H9 (cell line): ENCODE results near the gene NCAM2. TPM values are rescaled to one million over a fixed set of nuclear protein-coding genes. Genes with fewer than 3 reads are reported as not detected.

Experiments used
- DNase-seq: peaks from one replicate; pipeline ENCODE4 v3.0.0-alpha.2; 2017
- H2AFZ ChIP-seq: one replicate; pipeline ENCODE4 v1.6.1; 2013; ENCODE audit warnings: mild to moderate bottlenecking, low read length, control low read depth, moderate library complexity
- H2AK5ac ChIP-seq: 2 replicates; pipeline ENCODE4 v1.6.1; 2013; ENCODE audit warnings: low read length, control low read depth, mixed read lengths; ENCODE audit not compliant: insufficient read length
- H2BK120ac ChIP-seq: one replicate; pipeline ENCODE4 v1.6.1; 2013; ENCODE audit warnings: low read depth, mild to moderate bottlenecking, low read length, control low read depth, inconsistent platforms; ENCODE audit not compliant: poor library complexity, severe bottlenecking
- H2BK12ac ChIP-seq: 2 replicates; pipeline ENCODE4 v1.6.1; 2013; ENCODE audit warnings: low read length, control low read depth, mixed read lengths, low read depth; ENCODE audit not compliant: insufficient read length
- H2BK15ac ChIP-seq: 2 replicates; pipeline ENCODE4 v1.6.1; 2013; ENCODE audit warnings: low read depth, low read length, control low read depth
- H2BK20ac ChIP-seq: one replicate; pipeline ENCODE4 v1.6.1; 2013; ENCODE audit warnings: low read depth, mild to moderate bottlenecking, low read length, control low read depth, inconsistent platforms; ENCODE audit not compliant: poor library complexity, severe bottlenecking
- H2BK5ac ChIP-seq: 2 replicates; pipeline ENCODE4 v1.6.1; 2013; ENCODE audit warnings: low read length, control low read depth, mixed read lengths; ENCODE audit not compliant: insufficient read length
- H3K14ac ChIP-seq: 2 replicates; pipeline ENCODE4 v1.6.1; 2013; ENCODE audit warnings: low read length, control low read depth; ENCODE audit not compliant: insufficient read depth
- H3K18ac ChIP-seq: 2 replicates; pipeline ENCODE4 v1.6.1; 2013; ENCODE audit warnings: low read depth, mild to moderate bottlenecking, mixed read lengths, low read length, control low read depth; ENCODE audit not compliant: insufficient read length
- H3K23ac ChIP-seq: 2 replicates; pipeline ENCODE4 v1.6.1; 2013; ENCODE audit warnings: low read length, control low read depth, mixed read lengths, low read depth; ENCODE audit not compliant: insufficient read length
- H3K23me2 ChIP-seq: 2 replicates; pipeline ENCODE4 v1.6.1; 2013; ENCODE audit warnings: low read depth, mild to moderate bottlenecking, mixed read lengths, low read length, control low read depth; ENCODE audit not compliant: insufficient read length, poor library complexity, severe bottlenecking
- H3K27ac ChIP-seq: 2 replicates; pipeline ENCODE4 v1.5.1; 2013; ENCODE audit warnings: low read length, control low read depth, mixed read lengths, low read depth; ENCODE audit not compliant: insufficient read length
- H3K27me3 ChIP-seq: 2 replicates; pipeline ENCODE4 v1.6.1; 2013; ENCODE audit warnings: low read length, control low read depth, inconsistent platforms; ENCODE audit not compliant: insufficient read depth
- H3K4ac ChIP-seq: 2 replicates; pipeline ENCODE4 v1.6.1; 2013; ENCODE audit warnings: low read depth, mild to moderate bottlenecking, control low read depth, inconsistent platforms, low read length, moderate library complexity
- H3K4me1 ChIP-seq: 2 replicates; pipeline ENCODE4 v1.6.1; 2013; ENCODE audit warnings: low read length, control low read depth, inconsistent platforms; ENCODE audit not compliant: insufficient read depth
- H3K4me2 ChIP-seq: 2 replicates; pipeline ENCODE4 v1.6.1; 2013; ENCODE audit warnings: low read length, control low read depth, mixed read lengths; ENCODE audit not compliant: insufficient read length, insufficient read depth
- H3K56ac ChIP-seq: 2 replicates; pipeline ENCODE4 v1.6.1; 2013; ENCODE audit warnings: low read depth, mild to moderate bottlenecking, mixed read lengths, low read length, control low read depth; ENCODE audit not compliant: insufficient read length
- H3K79me1 ChIP-seq: 2 replicates; pipeline ENCODE4 v1.6.1; 2013; ENCODE audit warnings: low read depth, mild to moderate bottlenecking, moderate library complexity, low read length, control low read depth, inconsistent platforms; ENCODE audit not compliant: insufficient read depth, poor library complexity, severe bottlenecking
- H3K79me2 ChIP-seq: 2 replicates; pipeline ENCODE4 v1.6.1; 2013; ENCODE audit warnings: low read length, control low read depth, inconsistent platforms; ENCODE audit not compliant: insufficient read depth
- H3K9ac ChIP-seq: 2 replicates; pipeline ENCODE4 v1.6.1; 2013; ENCODE audit warnings: low read length, control low read depth, mixed read lengths; ENCODE audit not compliant: insufficient read length; ENCODE audit errors: extremely low read depth
- H3K9me3 ChIP-seq: one replicate; pipeline ENCODE4 v1.6.1; 2013; ENCODE audit warnings: low read depth, low read length, inconsistent platforms; ENCODE audit not compliant: control insufficient read depth
- H3T11ph ChIP-seq: one replicate; pipeline ENCODE4 v1.6.1; 2013; ENCODE audit warnings: mild to moderate bottlenecking, low read length, control low read depth, inconsistent platforms
- H4K20me1 ChIP-seq: one replicate; pipeline ENCODE4 v1.6.1; 2013; ENCODE audit not compliant: control insufficient read depth, insufficient read length, insufficient read depth
- H4K5ac ChIP-seq: 2 replicates; pipeline ENCODE4 v1.6.1; 2013; ENCODE audit warnings: low read depth, mild to moderate bottlenecking, mixed read lengths, low read length, control low read depth; ENCODE audit not compliant: insufficient read length
- H4K8ac ChIP-seq: replicated peaks from 2 replicates; pipeline ENCODE4 v1.6.1; 2013; ENCODE audit warnings: low read length, control low read depth, mixed read lengths, low read depth; ENCODE audit not compliant: insufficient read length
- H4K91ac ChIP-seq: 2 replicates; pipeline ENCODE4 v1.6.1; 2013; ENCODE audit warnings: low read depth, mild to moderate bottlenecking, moderate library complexity, mixed read lengths, low read length, control low read depth; ENCODE audit not compliant: insufficient read length
- H3K27ac Mint-ChIP-seq, 3 experiments: 2 replicates in 2 of 3; 3 replicates in 1 of 3; pipeline ENCODE4 v1.8.0; 2020 to 2021; ENCODE audit warnings: mixed read lengths in 3 of 3, mild to moderate bottlenecking in 1 of 3, moderate library complexity in 1 of 3
- H3K27me3 Mint-ChIP-seq: 2 replicates; pipeline ENCODE4 v1.8.0; 2021; ENCODE audit warnings: low read depth, mild to moderate bottlenecking, moderate library complexity, mixed read lengths
- H3K36me3 Mint-ChIP-seq, 3 experiments: 2 replicates in 2 of 3; 3 replicates in 1 of 3; pipeline ENCODE4 v1.8.0; 2020 to 2021; ENCODE audit warnings: low read depth in 3 of 3, mixed read lengths in 3 of 3; ENCODE audit not compliant: insufficient read depth in 1 of 3
- H3K4me1 Mint-ChIP-seq, 2 experiments: 2 replicates each; pipeline ENCODE4 v1.8.0; 2020; ENCODE audit warnings: mixed read lengths in 2 of 2
- H3K4me3 Mint-ChIP-seq, 2 experiments: 2 replicates in 1 of 2; 3 replicates in 1 of 2; pipeline ENCODE4 v1.8.0; 2020 to 2021; ENCODE audit warnings: mild to moderate bottlenecking in 2 of 2, mixed read lengths in 2 of 2, moderate library complexity in 1 of 2
- H3K9me3 Mint-ChIP-seq, 2 experiments: 2 replicates in 1 of 2; 3 replicates in 1 of 2; pipeline ENCODE4 v1.8.0; 2020; ENCODE audit warnings: mild to moderate bottlenecking in 2 of 2, mixed read lengths in 2 of 2, moderate library complexity in 1 of 2
- WGBS: extraction: QIAGEN DNeasy Blood & Tissue Kit; methylation state at CpG from one replicate; pipeline ENCODE4 v1.1.7; 2013; ENCODE audit warnings: missing lambda C conversion rate, low lambda C conversion rate, mixed read lengths; ENCODE audit not compliant: insufficient read length; ENCODE audit errors: extremely low coverage; 5-methylcytosine and 5-hydroxymethylcytosine counted together
- total RNA-seq: library from RNA; stranded (reverse); gene quantifications from 2 replicates; pipeline ENCODE4 v1.2.1, GENCODE V29; 2021
- TF ChIP-seq, protein P1 (sequence below): fragments of 200-600 bp; sonication (generic); conservative IDR thresholded peaks from 3 replicates; pipeline ENCODE4 v1.8.0; 2021; ENCODE audit warnings: antibody characterized with exemption, mild to moderate bottlenecking

The NCAM2 gene
- total RNA-seq, 1 experiment from 2014 or later, result 2.2 TPM

DNA sequence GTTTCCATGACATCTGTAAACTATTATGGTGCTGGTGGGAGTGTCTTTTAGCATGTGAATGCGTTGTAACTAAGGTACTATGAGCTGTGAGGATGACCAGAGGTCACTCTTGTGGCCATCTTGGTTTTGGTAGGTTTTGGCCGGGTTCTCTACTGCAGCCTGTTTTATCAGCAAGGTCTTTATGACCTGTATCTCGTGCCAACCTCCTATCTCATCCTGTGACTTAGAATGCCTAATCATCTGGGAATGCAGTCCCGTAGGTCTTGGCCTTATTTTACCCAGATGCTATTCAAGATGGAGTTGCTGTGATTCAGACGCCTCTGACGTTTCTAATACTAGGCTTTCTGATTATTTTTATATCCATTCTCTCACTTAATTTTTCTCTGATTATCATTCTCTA lies 9.4 kb downstream of the NCAM2 start:
- Mint-ChIP-seq H3K27me3 (no peaks in the 10 kb centered on the region), H3K9me3 (no peaks in the 10 kb centered on the region), H3K4me3 (no peak overlapping the region), H3K36me3 (no peaks in the 10 kb centered on the region), H3K27ac (no peak overlapping the region; a peak in 1 of 7 replicates), H3K4me1 (peaks cover 25 to 28% of the 10 kb centered on the region in 2 experiments)
- Histone ChIP-seq H3K23ac (no peak overlapping the region), H2BK20ac (no peak overlapping the region), H2BK15ac (no peak overlapping the region), H3K4ac (no peak overlapping the region), H4K20me1 (no peaks in the 10 kb centered on the region), H3K79me1 (no peaks in the 10 kb centered on the region), H2AFZ (no peak overlapping the region), H4K5ac (no peak overlapping the region), H3K27me3 (no peaks in the 10 kb centered on the region), H3K18ac (no peak overlapping the region), H2BK5ac (no peak overlapping the region), H3K4me2 (no peak overlapping the region), H4K91ac (no peak overlapping the region), H3T11ph (no peak overlapping the region), H3K14ac (no peak overlapping the region), H3K56ac (no peak overlapping the region), H3K23me2 (no peaks in the 10 kb centered on the region), H2BK12ac (no peak overlapping the region), H2BK120ac (no peak overlapping the region), H3K27ac (no peak overlapping the region), H3K9ac (no peak overlapping the region), H2AK5ac (no peak overlapping the region), H3K4me1 (peaks cover 4% of the 10 kb centered on the region; the same call in 1 of the 2 replicates), H4K8ac (no peak overlapping the region), H3K79me2 (no peaks in the 10 kb centered on the region), H3K9me3 (no peaks in the 10 kb centered on the region)
- no CpG with 5 or more reads among the region's 6 CpGs for WGBS
- TF ChIP-seq, protein P1, sequence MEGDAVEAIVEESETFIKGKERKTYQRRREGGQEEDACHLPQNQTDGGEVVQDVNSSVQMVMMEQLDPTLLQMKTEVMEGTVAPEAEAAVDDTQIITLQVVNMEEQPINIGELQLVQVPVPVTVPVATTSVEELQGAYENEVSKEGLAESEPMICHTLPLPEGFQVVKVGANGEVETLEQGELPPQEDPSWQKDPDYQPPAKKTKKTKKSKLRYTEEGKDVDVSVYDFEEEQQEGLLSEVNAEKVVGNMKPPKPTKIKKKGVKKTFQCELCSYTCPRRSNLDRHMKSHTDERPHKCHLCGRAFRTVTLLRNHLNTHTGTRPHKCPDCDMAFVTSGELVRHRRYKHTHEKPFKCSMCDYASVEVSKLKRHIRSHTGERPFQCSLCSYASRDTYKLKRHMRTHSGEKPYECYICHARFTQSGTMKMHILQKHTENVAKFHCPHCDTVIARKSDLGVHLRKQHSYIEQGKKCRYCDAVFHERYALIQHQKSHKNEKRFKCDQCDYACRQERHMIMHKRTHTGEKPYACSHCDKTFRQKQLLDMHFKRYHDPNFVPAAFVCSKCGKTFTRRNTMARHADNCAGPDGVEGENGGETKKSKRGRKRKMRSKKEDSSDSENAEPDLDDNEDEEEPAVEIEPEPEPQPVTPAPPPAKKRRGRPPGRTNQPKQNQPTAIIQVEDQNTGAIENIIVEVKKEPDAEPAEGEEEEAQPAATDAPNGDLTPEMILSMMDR, result no peak
- no peak for DNase-seq
